Adrenal gland (tissue), 12 donors: ENCODE measurements around the gene HRAS. TPM values are rescaled to one million over a fixed set of nuclear protein-coding genes. Genes with fewer than 3 reads are reported as not detected.

Source experiments
- DNase-seq, 7 donors: peaks; one replicate each; pipeline ENCODE4 v3.0.0-alpha.2; 2019 to 2020
- H3K27ac ChIP-seq, 5 donors: fragments of 200-600 bp; sonication (generic) in 4 of 5; 1 replicate in 3 of 5; 2 replicates in 2 of 5; pipeline versions ENCODE4 v1.5.1 to v1.8.0; 2016 to 2020; ENCODE audit warnings: mild to moderate bottlenecking in 1 of 5
- H3K27me3 ChIP-seq: fragments of 200-600 bp; 2 replicates; pipeline ENCODE4 v1.8.0; 2021
- H3K36me3 ChIP-seq, 2 donors: fragments of 200-600 bp; replicated peaks in 1 of 2; 1 replicate in 1 of 2; 2 replicates in 1 of 2; pipeline versions ENCODE4 v1.5.1 to v1.8.0; 2018 to 2022
- H3K4me1 ChIP-seq, 2 donors: fragments of 200-600 bp; replicated peaks in 1 of 2; 1 replicate in 1 of 2; 2 replicates in 1 of 2; pipeline versions ENCODE4 v1.5.1 to v1.8.0; 2018 to 2021
- H3K4me3 ChIP-seq, 4 donors: fragments of 200-600 bp; sonication (generic) in 3 of 4; one replicate each; pipeline ENCODE4 v1.5.1; 2016 to 2018
- H3K9me3 ChIP-seq, 3 donors: fragments of 200-600 bp; sonication (generic) in 1 of 3; replicated peaks in 1 of 3; 1 replicate in 2 of 3; 2 replicates in 1 of 3; pipeline versions ENCODE4 v1.5.1 to v1.8.0; 2016 to 2021
- CTCF ChIP-seq, 6 experiments: fragments of 450-650 bp in 4 of 6; fragments of 200-600 bp in 2 of 6; sonication (generic) in 1 of 6; IDR thresholded peaks; 1 replicate in 5 of 6; 2 replicates in 1 of 6; pipeline versions ENCODE4 v1.5.1 to v1.8.0; 2016 to 2021; ENCODE audit warnings: antibody characterized with exemption in 6 of 6, mild to moderate bottlenecking in 2 of 6, moderate library complexity in 1 of 6
- POLR2A ChIP-seq, 2 donors: fragments of 450-650 bp; IDR thresholded peaks; one replicate each; pipeline ENCODE4 v1.6.1; 2017; ENCODE audit warnings: antibody characterized with exemption in 2 of 2, mild to moderate bottlenecking in 2 of 2, moderate library complexity in 1 of 2
- WGBS, 4 donors: extraction: QIAGEN DNeasy Blood & Tissue Kit in 2 of 4; methylation state at CpG; one replicate each; pipeline versions ENCODE4 v1.1.5 to v1.1.7; 2013 to 2017; 5-methylcytosine and 5-hydroxymethylcytosine counted together
- intact Hi-C, 2 donors: fragments of 100-400 bp; cut with DNase I; formaldehyde crosslinking; loops; one replicate each; pipeline versions ENCODE4 v1.14.1 to v1.15.0; 2022 to 2023
- polyA plus RNA-seq, 3 donors: library from polyadenylated mRNA; stranded (reverse); fragments of 200-250 nt in 2 of 3; fragments of 350-450 nt in 1 of 3; fragmentation: Illumina TruSeq in 1 of 3; extraction: RNeasy Lipid Tissue Mini Kit (QIAGEN cat#74804) in 1 of 3; gene quantifications; one replicate each; pipeline ENCODE4 v1.2.3, GENCODE V29; 2013 to 2014
- total RNA-seq, 9 donors: library from RNA; depleted of rRNA in 4 of 9; stranded (reverse); fragments of >200 nt in 4 of 9; fragments of 120-200 nt in 1 of 9; fragmentation: NEBNext Ultra II Directional in 1 of 9; extraction: Animal tissue kit (Norgen Biotek cat#: 25700) in 1 of 9; gene quantifications; one replicate each; pipeline versions ENCODE4 v1.1.0 to v1.2.4, GENCODE V29; 2013 to 2023
- donor health status: healthy with polysubstance abuse.
- donor health status: Bipolar disorder and iron deficiency.
- donor health status: DM: yes; HTN: yes; CAD: no.
- donor health status: DM: no; HTN: no; CAD: no.
- donor health status: DM: no; HTN: no; CAD: no.
- donor health status: DM: yes; HTN: yes; CAD: no.

HRAS gene
- total and polyA plus RNA-seq, 12 donors, result 10.8 to 190 (median 39.0) TPM

GRCh38 chr11:545171-545570, 9.8 kb upstream of the HRAS start:
- H3K27me3 ChIP-seq, result no peaks in the 10 kb centered on the region
- H3K4me1 ChIP-seq, result no peaks in the 10 kb centered on the region
- 75 to 89% (median 86%) methylated on average over 5 to 11 of the region's 11 CpGs for WGBS, 4 donors
- H3K27ac ChIP-seq, result no peak overlapping the region
- H3K9me3 ChIP-seq, result no peaks in the 10 kb centered on the region
- intact Hi-C loops, result no loop called here
- DNase-seq, result no peak
- H3K4me3 ChIP-seq, result no peak overlapping the region
- H3K36me3 ChIP-seq, result no peaks in the 10 kb centered on the region
- TF ChIP-seq CTCF (IDR thresholded peaks at IDR 0.05) (no peak), POLR2A (IDR thresholded peaks at IDR 0.05) (no peak)

- WGBS, 4 donors, result 46 to 100% (median 67%) methylated on average over 1 to 5 of the region's 5 CpGs
- no peak for DNase-seq
- no peak overlapping the region for H3K27ac ChIP-seq
- H3K27me3 ChIP-seq, result no peaks in the 10 kb centered on the region
- intact Hi-C loops, result no loop called here
- TF ChIP-seq POLR2A (IDR thresholded peaks at IDR 0.05) (no peak), CTCF (IDR thresholded peaks at IDR 0.05) (no peak)
- no peak overlapping the region for H3K4me3 ChIP-seq
- H3K9me3 ChIP-seq, result no peaks in the 10 kb centered on the region
- H3K36me3 ChIP-seq, result no peaks in the 10 kb centered on the region
- no peaks in the 10 kb centered on the region for H3K4me1 ChIP-seq
Measured at GRCh38 chr11:544817-545166, 9.4 kb upstream of the HRAS start.

GRCh38 chr11:541433-541885, 6.1 kb upstream of the HRAS start:
- peak in 1 of 7 donors; percentile 18 for DNase-seq
- no peak overlapping the region for H3K4me3 ChIP-seq
- intact Hi-C loops, result no loop called here
- peaks cover 4 to 14% of the 10 kb centered on the region in 2 donors for H3K4me1 ChIP-seq
- no peaks in the 10 kb centered on the region for H3K9me3 ChIP-seq
- TF ChIP-seq POLR2A (IDR thresholded peaks at IDR 0.05), result no peak
- no peak for TF ChIP-seq CTCF (IDR thresholded peaks at IDR 0.05)
- H3K36me3 ChIP-seq, result no peaks in the 10 kb centered on the region
- whole genome bisulfite sequencing, 4 donors, result 89 to 91% (median 90%) methylated on average over 17 to 20 of the region's 20 CpGs
- no peaks in the 10 kb centered on the region for H3K27me3 ChIP-seq
- no peak overlapping the region for H3K27ac ChIP-seq

- Histone ChIP-seq H3K36me3 (no peaks in the 10 kb centered on the region), H3K27ac (no peak overlapping the region), H3K4me3 (no peak overlapping the region), H3K27me3 (no peaks in the 10 kb centered on the region), H3K9me3 (no peaks in the 10 kb centered on the region), H3K4me1 (peaks cover 8 to 18% of the 10 kb centered on the region in 2 donors)
- peak in 1 of 7 donors; percentile 15 for DNase-seq
- WGBS, 4 donors, result 88 to 93% (median 90%) methylated on average over 13 to 23 of the region's 23 CpGs
- TF ChIP-seq POLR2A (IDR thresholded peaks at IDR 0.05) (no peak), CTCF (IDR thresholded peaks at IDR 0.05) (no peak)
- intact Hi-C loops, result no loop called here
Measured at GRCh38 chr11:540583-541432, 5.4 kb upstream of the HRAS start.
